D721Med (cell line): Measurements from ENCODE around the gene LANCL2.

Experiments
- DNase-seq: peaks from one replicate; pipeline ENCODE4 v3.0.0; 2011; ENCODE audit warnings: low spot score; ENCODE audit not compliant: insufficient read length
- FAIRE-seq: peaks from 2 replicates; lab custom pipeline; 2011; peaks lifted over from hg19 to GRCh38; lab: Jason Lieb, UNC
- TF ChIP-seq, protein P1 (sequence below): IDR thresholded peaks from 2 replicates; pipeline ENCODE4 v1.5.1; 2012; ENCODE audit warnings: mild to moderate bottlenecking, control low read depth; ENCODE audit not compliant: insufficient read depth; ENCODE audit errors: missing control alignments

The LANCL2 gene

DNA sequence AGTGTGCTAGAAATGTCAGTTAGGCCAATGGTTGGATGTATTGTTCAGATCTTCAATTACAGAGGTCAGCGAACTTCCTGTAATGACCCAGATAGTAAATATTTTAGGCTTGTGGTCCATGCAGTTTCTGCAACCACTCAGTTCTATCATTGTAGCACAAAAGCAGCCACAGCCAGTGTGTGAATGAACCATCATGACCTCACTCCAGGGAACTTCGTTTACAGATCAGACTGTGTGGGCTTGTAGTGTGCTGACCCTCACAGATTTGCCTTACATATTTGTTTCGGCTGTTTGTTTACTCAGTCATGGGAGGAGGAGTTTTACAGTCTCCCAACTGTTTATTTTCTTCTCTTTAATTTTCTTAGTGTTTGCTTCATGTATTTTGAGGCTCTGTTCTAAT, 55.4 kb downstream of the LANCL2 start:
- DNase-seq, result no peak
- TF ChIP-seq, protein P1, sequence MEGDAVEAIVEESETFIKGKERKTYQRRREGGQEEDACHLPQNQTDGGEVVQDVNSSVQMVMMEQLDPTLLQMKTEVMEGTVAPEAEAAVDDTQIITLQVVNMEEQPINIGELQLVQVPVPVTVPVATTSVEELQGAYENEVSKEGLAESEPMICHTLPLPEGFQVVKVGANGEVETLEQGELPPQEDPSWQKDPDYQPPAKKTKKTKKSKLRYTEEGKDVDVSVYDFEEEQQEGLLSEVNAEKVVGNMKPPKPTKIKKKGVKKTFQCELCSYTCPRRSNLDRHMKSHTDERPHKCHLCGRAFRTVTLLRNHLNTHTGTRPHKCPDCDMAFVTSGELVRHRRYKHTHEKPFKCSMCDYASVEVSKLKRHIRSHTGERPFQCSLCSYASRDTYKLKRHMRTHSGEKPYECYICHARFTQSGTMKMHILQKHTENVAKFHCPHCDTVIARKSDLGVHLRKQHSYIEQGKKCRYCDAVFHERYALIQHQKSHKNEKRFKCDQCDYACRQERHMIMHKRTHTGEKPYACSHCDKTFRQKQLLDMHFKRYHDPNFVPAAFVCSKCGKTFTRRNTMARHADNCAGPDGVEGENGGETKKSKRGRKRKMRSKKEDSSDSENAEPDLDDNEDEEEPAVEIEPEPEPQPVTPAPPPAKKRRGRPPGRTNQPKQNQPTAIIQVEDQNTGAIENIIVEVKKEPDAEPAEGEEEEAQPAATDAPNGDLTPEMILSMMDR, result no peak
- no peak for FAIRE-seq

DNA sequence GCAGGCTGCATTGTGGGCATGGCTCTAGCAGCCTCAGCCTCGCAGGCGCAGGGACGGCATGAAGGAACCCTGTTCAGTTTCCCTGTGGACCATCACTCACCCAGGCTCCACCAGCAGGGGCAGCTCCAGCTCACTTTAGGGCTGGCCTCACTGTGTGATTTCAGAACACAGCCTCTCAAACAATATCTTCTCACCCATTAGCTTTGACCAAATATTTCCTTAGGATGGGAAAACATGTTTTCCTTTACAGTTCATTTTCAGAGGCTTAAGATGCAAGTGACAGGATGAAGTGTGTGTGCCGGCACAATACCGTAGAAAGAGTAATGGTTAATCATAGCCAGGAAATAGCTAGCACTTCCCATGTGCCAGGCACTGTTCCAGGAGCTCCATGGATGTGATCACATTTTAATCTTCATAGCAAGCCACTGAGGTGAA, 58.2 kb downstream of the LANCL2 start:
- DNase-seq (no peak), FAIRE-seq (no peak)
- TF ChIP-seq, protein P1, result no peak

DNA sequence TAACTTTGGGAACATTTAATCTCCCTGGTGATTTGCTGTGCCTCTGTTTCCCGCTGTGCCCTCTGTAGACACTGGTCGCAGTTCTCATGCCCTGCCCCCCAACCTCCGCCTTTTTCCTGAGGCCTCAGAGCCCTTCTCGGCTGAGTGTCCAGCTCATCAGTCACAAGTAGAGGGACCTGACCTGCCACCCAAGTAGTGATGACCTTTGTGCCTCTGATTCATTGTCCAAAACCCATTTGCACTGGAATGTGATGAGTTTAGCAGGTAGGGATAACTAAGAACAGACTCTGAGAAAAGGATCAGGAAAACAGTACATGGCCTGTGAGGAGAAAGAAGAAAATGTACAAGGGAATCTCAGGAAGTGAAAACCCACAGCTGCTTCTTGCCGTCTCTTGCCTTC, 58.8 kb downstream of the LANCL2 start:
- FAIRE-seq (no peak), DNase-seq (no peak)
- TF ChIP-seq, protein P1, result no peak

DNA sequence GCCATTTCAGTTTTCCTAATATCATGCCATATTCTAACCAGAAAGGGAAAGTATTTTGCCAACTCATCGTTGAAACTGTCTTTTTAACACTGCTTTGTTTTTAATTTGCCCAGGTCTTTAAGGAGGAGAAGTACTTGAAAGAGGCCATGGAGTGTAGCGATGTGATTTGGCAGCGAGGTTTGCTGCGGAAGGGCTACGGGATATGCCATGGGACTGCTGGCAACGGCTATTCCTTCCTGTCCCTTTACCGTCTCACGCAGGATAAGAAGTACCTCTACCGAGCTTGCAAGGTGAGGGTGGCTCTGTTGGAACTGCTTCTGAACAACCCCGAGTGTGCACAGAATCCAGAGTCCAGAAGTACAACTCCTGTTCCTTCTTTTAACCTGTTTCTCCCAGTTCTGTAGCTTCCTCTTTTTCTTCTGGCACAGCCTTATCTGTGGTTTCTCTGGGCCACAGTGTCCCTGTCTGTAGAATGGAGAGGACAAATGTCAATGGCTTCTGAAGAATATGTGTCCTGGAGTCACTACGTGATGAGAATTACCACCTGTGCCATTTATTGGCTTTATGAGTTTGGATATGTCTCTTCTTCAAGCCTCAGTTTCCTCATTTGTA, 60.1 kb downstream of the LANCL2 start:
- FAIRE-seq (no peak), DNase-seq (no peak)
- TF ChIP-seq, protein P1, result no peak

DNA sequence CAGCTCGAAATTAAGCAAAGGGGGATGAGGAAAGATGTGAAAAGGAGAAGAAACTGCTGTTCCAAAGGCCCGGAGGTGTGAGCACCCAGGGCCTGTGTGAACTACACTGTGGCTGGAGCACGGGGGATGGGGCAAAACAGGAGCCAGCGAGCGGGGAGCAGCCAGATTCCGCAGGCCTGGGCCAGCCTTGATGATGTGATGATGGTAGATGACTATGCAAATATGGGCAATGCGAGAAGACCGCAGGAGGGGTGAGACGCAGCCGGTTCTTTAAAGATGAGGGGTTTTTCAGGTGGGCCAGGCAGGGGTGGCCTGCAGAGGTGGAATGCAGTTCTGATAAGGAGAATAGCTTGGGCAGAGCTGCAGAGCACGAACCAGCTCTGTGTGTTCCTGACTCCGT, 61.5 kb downstream of the LANCL2 start:
- DNase-seq (no peak), FAIRE-seq (no peak)
- TF ChIP-seq, protein P1, result no peak

DNA sequence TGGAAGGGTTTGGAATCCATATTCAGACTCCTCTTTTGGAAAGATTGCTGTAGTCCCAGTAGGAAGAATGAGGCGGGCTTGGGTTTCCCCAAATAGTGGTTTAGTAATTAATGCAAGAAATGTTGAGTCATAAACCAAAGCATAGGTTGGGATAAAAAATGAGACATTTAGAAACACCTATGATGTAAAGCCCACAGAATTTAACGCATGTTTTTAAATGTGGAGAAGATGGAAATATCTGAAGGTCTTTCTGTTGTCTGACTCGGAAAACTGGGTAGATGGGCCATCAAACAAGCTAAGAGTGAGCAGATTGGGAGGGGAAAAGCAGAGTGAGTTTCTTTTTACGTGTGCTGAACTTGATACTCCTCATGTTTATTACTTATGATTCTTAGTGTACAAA, 62.2 kb downstream of the LANCL2 start:
- FAIRE-seq, result no peak
- no peak for DNase-seq
- TF ChIP-seq, protein P1, result no peak

DNA sequence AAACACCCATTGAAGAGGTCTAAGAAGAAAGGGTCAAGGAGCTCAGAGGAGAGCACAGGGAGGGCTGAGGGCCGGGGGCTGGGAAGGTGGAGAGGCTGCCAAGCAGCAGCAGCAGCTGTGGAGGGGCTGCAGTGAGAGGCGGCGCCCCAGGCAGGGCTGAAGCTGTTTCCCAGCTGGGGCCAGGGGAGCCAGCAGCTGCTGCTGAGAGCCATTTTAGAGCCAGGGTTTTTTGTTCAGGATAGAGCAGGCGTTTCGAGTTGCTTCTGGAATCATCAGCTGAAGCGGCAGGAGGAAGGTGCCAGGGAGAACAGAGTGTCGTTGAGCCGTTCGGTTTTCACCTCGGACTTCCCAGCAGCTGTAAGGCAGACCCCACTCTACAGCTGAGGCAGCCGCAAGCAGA, 62.7 kb downstream of the LANCL2 start:
- no peak for DNase-seq
- no peak for FAIRE-seq
- TF ChIP-seq, protein P1, result no peak
